B cell (primary cell): ENCODE results near the gene THADA. TPM values are rescaled to one million over a fixed set of nuclear protein-coding genes. Genes with fewer than 3 reads are reported as not detected.

Experiments used
- ATAC-seq: fragments of 200-7000 bp; cut with Tn5 transposase; one replicate; pipeline ENCODE4 v1.10.0; 2021; ENCODE audit warnings: low read depth, mild to moderate bottlenecking, moderate number of reproducible peaks, moderate library complexity
- CTCF ChIA-PET: fragments of 350-600 bp; sonication (Branson Sonifier 250); formaldehyde crosslinking; loops from one replicate; lab custom pipeline; 2021; ENCODE audit warnings: antibody characterized with exemption, inconsistent platforms; lab: Charles Lee
- POLR2A ChIA-PET: fragments of 350-600 bp; sonication (Branson Sonifier 250); formaldehyde crosslinking; loops from one replicate; lab custom pipeline; 2021; ENCODE audit warnings: antibody characterized with exemption; lab: Charles Lee
- DNase-seq: peaks from one replicate; pipeline ENCODE4 v3.0.0; 2013
- H2AFZ ChIP-seq: 2 replicates; pipeline ENCODE4 v1.6.1; 2012; ENCODE audit warnings: mild to moderate bottlenecking, low read depth, low read length; ENCODE audit not compliant: insufficient read depth, poor library complexity, severe bottlenecking
- H3K27ac ChIP-seq, 2 donors: 1 replicate in 1 of 2; 2 replicates in 1 of 2; pipeline ENCODE4 v1.5.1; 2012 to 2013; ENCODE audit warnings: low read length in 2 of 2, mild to moderate bottlenecking in 2 of 2, moderate library complexity in 1 of 2
- H3K27me3 ChIP-seq, 4 experiments: fragments of 200-600 bp in 1 of 4; sonication (generic) in 1 of 4; replicated peaks in 1 of 4; 1 replicate in 2 of 4; 2 replicates in 2 of 4; pipeline versions ENCODE4 v1.6.1 to v1.7.0; 2013 to 2016; ENCODE audit warnings: low read length in 3 of 4, mild to moderate bottlenecking in 2 of 4, mixed read lengths in 1 of 4, moderate library complexity in 1 of 4; ENCODE audit not compliant: insufficient read depth in 4 of 4, control insufficient read depth in 3 of 4; ENCODE audit errors: control extremely low read depth in 1 of 4
- H3K36me3 ChIP-seq, 2 experiments: replicated peaks in 1 of 2; 1 replicate in 1 of 2; 2 replicates in 1 of 2; pipeline versions ENCODE4 v1.6.1 to v1.7.1; 2013; ENCODE audit warnings: low read length in 1 of 2; ENCODE audit not compliant: insufficient read depth in 2 of 2, control insufficient read depth in 1 of 2; ENCODE audit errors: control extremely low read depth in 1 of 2, extremely low read depth in 1 of 2
- H3K4me1 ChIP-seq, 2 donors: fragments of 200-600 bp in 1 of 2; sonication (generic) in 1 of 2; 1 replicate in 1 of 2; 2 replicates in 1 of 2; pipeline versions ENCODE4 v1.5.1 to v1.6.1; 2013 to 2017; ENCODE audit warnings: low read length in 2 of 2; ENCODE audit not compliant: control insufficient read depth in 2 of 2, insufficient read depth in 2 of 2
- H3K4me2 ChIP-seq: replicated peaks from 2 replicates; pipeline ENCODE3; 2012; ENCODE audit warnings: mild to moderate bottlenecking, low read depth, low read length; ENCODE audit not compliant: poor library complexity, severe bottlenecking
- H3K4me3 ChIP-seq, 5 experiments: fragments of 200-600 bp in 1 of 5; sonication (generic) in 1 of 5; 1 replicate in 3 of 5; 2 replicates in 2 of 5; pipeline versions ENCODE4 v1.5.1 to v1.7.0; 2011 to 2016; ENCODE audit warnings: low read length in 4 of 5, mild to moderate bottlenecking in 4 of 5, low read depth in 2 of 5, control low read depth in 1 of 5, moderate library complexity in 1 of 5; ENCODE audit not compliant: insufficient read depth in 1 of 5; ENCODE audit errors: control extremely low read depth in 1 of 5, extremely low read depth in 1 of 5
- H3K79me2 ChIP-seq: fragments of 200-600 bp; sonication (generic); one replicate; pipeline ENCODE4 v1.6.0; 2016; ENCODE audit warnings: low read length; ENCODE audit not compliant: control insufficient read depth, insufficient read depth
- H3K9ac ChIP-seq: fragments of 200-600 bp; sonication (generic); 2 replicates; pipeline ENCODE4 v1.6.1; 2017; ENCODE audit warnings: mild to moderate bottlenecking, low read length, moderate library complexity
- H3K9me3 ChIP-seq, 3 donors: one replicate each; pipeline versions ENCODE4 v1.6.1 to v1.7.1; 2013; ENCODE audit warnings: low read length in 2 of 3; ENCODE audit not compliant: control insufficient read depth in 2 of 3, insufficient read depth in 1 of 3; ENCODE audit errors: control extremely low read depth in 1 of 3
- H4K20me1 ChIP-seq: 2 replicates; pipeline ENCODE4 v1.6.0; 2012; ENCODE audit warnings: mild to moderate bottlenecking, low read length; ENCODE audit not compliant: insufficient read depth, control insufficient read depth, poor library complexity, severe bottlenecking
- H3K27ac Mint-ChIP-seq: one replicate; pipeline ENCODE4 v1.8.0; 2021; ENCODE audit warnings: mixed read lengths
- H3K27me3 Mint-ChIP-seq: one replicate; pipeline ENCODE4 v1.8.0; 2021; ENCODE audit warnings: mixed read lengths
- H3K4me1 Mint-ChIP-seq: one replicate; pipeline ENCODE4 v1.8.0; 2021; ENCODE audit warnings: mixed read lengths
- H3K4me3 Mint-ChIP-seq: one replicate; pipeline ENCODE4 v1.8.0; 2021; ENCODE audit warnings: mixed read lengths
- H3K9me3 Mint-ChIP-seq: one replicate; pipeline ENCODE4 v1.8.0; 2022; ENCODE audit warnings: mixed read lengths; ENCODE audit not compliant: insufficient read depth
- CTCF ChIP-seq: fragments of 200-600 bp; IDR thresholded peaks from one replicate; pipeline ENCODE4 v1.8.0; 2022; ENCODE audit warnings: antibody characterized with exemption, mild to moderate bottlenecking
- EZH2 ChIP-seq: IDR thresholded peaks from 2 replicates; pipeline ENCODE4 v1.6.1; 2012; ENCODE audit warnings: borderline replicate concordance, low read depth, mild to moderate bottlenecking, moderate library complexity, low read length; ENCODE audit not compliant: insufficient read depth, poor library complexity, severe bottlenecking
- WGBS: methylation state at CpG from one replicate; pipeline ENCODE4 v1.1.5; 2013; ENCODE audit warnings: missing lambda C conversion rate; ENCODE audit not compliant: insufficient coverage; 5-methylcytosine and 5-hydroxymethylcytosine counted together
- intact Hi-C: fragments of 100-400 bp; cut with micrococcal nuclease; formaldehyde crosslinking; loops from one replicate; pipeline ENCODE4 v1.10.0; 2022
- polyA plus RNA-seq: library from polyadenylated mRNA; depleted of rRNA; stranded (reverse); fragments of >200 nt; gene quantifications from 2 replicates; pipeline ENCODE4 v1.2.3, GENCODE V29; 2012
- total RNA-seq, 2 donors: library from RNA; stranded (reverse); fragments of 120-200 nt in 1 of 2; gene quantifications; 1 replicate in 1 of 2; 2 replicates in 1 of 2; pipeline versions ENCODE4 v1.2.3 to v1.2.4, GENCODE V29; 2013 to 2022

THADA gene
- total and polyA plus RNA-seq, 2 donors (not counting 1 experiment from before 2014, with no cell fraction given): 17.6 to 48.5 TPM

GRCh38 chr2:43212216-43212835, 383.5 kb downstream of the THADA start:
- DNase-seq (no peak), ATAC-seq (no peak)
- no peaks in the 10 kb centered on the region for H3K27me3 Mint-ChIP-seq
- Histone ChIP-seq H3K4me3 (no peak overlapping the region), H3K4me2 (peak overlapping the region; percentile 36), H3K9ac (no peak overlapping the region), H3K27me3 (no peaks in the 10 kb centered on the region), H3K4me1 (peaks cover 29 to 37% of the 10 kb centered on the region in 2 donors), H2AFZ (no peak overlapping the region), H3K27ac (peak overlapping the region in 1 of 2 donors; percentile 36), H3K9me3 (no peaks in the 10 kb centered on the region), H3K79me2 (peaks cover 6% of the 10 kb centered on the region), H3K36me3 (no peaks in the 10 kb centered on the region), H4K20me1 (no peaks in the 10 kb centered on the region)
- POLR2A ChIA-PET: interaction anchor here (0.7 to 1.3 kb wide), 3 partner anchors 9 to 158 kb away, joined by 4 to 7 read pairs (median 6); partner anchors contain the start of gene ZFP36L2
- intact Hi-C loops: no loop called here
- 71% methylated on average over 11 of the region's 11 CpGs for WGBS
- CTCF ChIA-PET: interaction anchor here (1.0 to 21.8 kb wide), 3 partner anchors 17 to 78 kb away, joined by 5 to 449 read pairs (median 8); no protein-coding TSS in a partner anchor
- no peak for TF ChIP-seq EZH2
- no peak for TF ChIP-seq CTCF
- H3K27ac Mint-ChIP-seq: peak overlapping the region; percentile 84
- no peaks in the 10 kb centered on the region for H3K9me3 Mint-ChIP-seq
- H3K4me1 Mint-ChIP-seq: peaks cover 46% of the 10 kb centered on the region
- H3K4me3 Mint-ChIP-seq: peak overlapping the region; percentile 54
